HUES64 (cell line): ENCODE results near the gene KIFBP.
"Not testable (repeated sequence)": the region's sequence is repeated elsewhere in the genome, so short reads cannot be mapped to it uniquely, and the experiment has no call there.

Experiments used
- H3K27ac ChIP-seq: 2 replicates; pipeline ENCODE4 v1.7.0; 2013; ENCODE audit warnings: low read depth, low read length, inconsistent platforms
- H3K27me3 ChIP-seq: 2 replicates; pipeline ENCODE4 v1.6.1; 2013; ENCODE audit warnings: mild to moderate bottlenecking, low read length; ENCODE audit not compliant: insufficient read depth
- H3K36me3 ChIP-seq: 2 replicates; pipeline ENCODE4 v1.6.1; 2013; ENCODE audit warnings: mild to moderate bottlenecking, low read length; ENCODE audit not compliant: insufficient read depth
- H3K4me1 ChIP-seq: 2 replicates; pipeline ENCODE4 v1.6.1; 2013; ENCODE audit warnings: mild to moderate bottlenecking, low read length, moderate library complexity; ENCODE audit not compliant: insufficient read depth
- H3K4me3 ChIP-seq: 2 replicates; pipeline ENCODE4 v1.5.1; 2013; ENCODE audit warnings: mild to moderate bottlenecking, low read length, moderate library complexity
- H3K9ac ChIP-seq: 2 replicates; pipeline ENCODE4 v1.6.1; 2013; ENCODE audit warnings: mild to moderate bottlenecking, low read depth, low read length
- H3K9me3 ChIP-seq: 2 replicates; pipeline ENCODE4 v1.6.1; 2013; ENCODE audit warnings: low read depth, low read length; ENCODE audit not compliant: insufficient read depth
- WGBS: fragments of 150-250, 120-280 bp; methylation state at CpG from one replicate; pipeline ENCODE4 v1.1.7; 2013; ENCODE audit warnings: missing lambda C conversion rate; 5-methylcytosine and 5-hydroxymethylcytosine counted together

Gene KIFBP

DNA sequence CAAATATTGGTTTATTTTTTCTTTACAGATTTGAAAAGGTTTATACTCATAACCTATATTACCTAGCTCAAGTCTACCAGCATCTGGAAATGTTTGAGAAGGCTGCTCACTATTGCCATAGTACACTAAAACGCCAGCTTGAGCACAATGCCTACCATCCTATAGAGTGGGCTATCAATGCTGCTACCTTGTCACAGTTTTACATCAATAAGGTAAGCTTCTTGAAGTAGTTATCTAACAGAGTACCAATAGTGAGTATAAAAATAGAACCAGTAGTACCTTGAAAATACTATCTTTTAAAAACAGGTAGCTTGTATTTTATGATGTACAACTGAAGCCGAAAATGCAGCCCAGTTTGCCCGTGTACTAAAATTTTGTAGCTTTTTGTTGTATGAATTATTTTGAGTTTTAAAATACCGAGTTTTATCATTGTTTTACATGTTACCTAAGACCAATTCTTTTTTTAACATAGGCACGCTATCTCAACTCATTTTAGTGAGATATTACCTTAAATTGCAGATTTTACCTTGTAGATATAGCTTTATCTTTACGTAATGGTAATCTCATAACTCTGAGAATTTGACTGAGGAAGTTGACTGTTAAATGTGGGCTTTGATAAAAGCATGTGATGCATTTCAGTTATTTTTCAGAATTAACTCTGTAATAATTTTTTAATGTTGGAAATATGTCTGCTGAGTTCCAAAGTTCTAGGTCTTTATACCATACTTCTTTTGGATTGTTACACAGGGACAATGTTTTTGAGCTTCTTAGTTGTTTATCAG, 17.3 kb downstream of the KIFBP start:
- H3K9ac ChIP-seq = no peak overlapping the region
- peaks cover 80% of the 10 kb centered on the region for H3K36me3 ChIP-seq
- H3K4me1 ChIP-seq = no peaks in the 10 kb centered on the region
- H3K27me3 ChIP-seq = no peaks in the 10 kb centered on the region
- H3K4me3 ChIP-seq = no peak overlapping the region
- H3K9me3 ChIP-seq = no peaks in the 10 kb centered on the region
- 100% methylated on average over 4 of the region's 6 CpGs for WGBS
- H3K27ac ChIP-seq = no peak overlapping the region

DNA sequence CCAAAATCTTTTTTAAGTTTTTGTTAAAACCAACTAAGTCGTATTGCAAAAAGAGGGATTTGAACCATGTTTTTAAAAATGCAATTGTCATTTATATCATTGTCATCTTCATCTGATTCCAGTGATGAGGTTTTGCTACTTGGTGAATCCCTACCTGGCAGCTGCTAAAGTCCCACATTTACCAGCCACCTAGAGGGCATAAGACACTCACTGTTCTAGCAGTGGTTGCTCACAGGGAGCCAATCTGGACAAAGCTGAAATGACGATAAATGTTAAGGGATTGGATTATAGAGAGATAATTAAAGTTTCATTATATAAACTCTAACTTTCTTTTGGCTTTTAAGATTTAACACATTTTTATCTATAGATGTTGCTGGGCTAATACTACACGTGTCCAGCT, 18.7 kb downstream of the KIFBP start:
- no peaks in the 10 kb centered on the region for H3K4me1 ChIP-seq

DNA sequence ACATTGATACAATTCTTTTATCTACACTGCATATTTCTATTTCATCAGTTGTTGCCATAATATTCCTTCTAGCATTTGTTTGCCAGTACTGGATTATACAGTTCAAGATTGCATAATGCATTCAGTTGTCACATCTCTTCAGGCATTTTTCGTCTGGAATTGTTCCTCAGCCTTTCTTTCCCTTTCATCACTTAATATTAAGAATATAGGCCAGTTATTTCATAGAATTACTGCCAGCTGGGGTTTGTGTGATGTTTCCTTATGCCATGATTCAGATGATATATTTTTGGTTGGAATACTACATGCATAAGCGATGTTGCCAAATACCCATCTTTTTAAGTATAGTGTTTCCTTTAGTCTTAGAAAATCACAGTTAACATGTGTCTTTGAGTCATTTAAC, 20.8 kb downstream of the KIFBP start:
- no peaks in the 10 kb centered on the region for H3K27me3 ChIP-seq
- no peaks in the 10 kb centered on the region for H3K4me1 ChIP-seq
- H3K27ac ChIP-seq = no peak overlapping the region
- H3K4me3 ChIP-seq = no peak overlapping the region
- H3K9me3 ChIP-seq = no peaks in the 10 kb centered on the region
- WGBS = 88% methylated on average over 1 of the region's 2 CpGs
- H3K36me3 ChIP-seq = peaks cover 89% of the 10 kb centered on the region
- H3K9ac ChIP-seq = no peak overlapping the region

More for the DNA sequence above, 18.7 kb downstream of the KIFBP start:
- WGBS = 100% methylated on average over 1 of the region's 3 CpGs
- Histone ChIP-seq H3K4me3 (no peak overlapping the region), H3K27ac (no peak overlapping the region), H3K36me3 (peaks cover 84% of the 10 kb centered on the region), H3K9ac (no peak overlapping the region), H3K27me3 (no peaks in the 10 kb centered on the region), H3K9me3 (no peaks in the 10 kb centered on the region)

- no CpG with 5 or more reads among the region's 1 CpG for WGBS
- H3K36me3 ChIP-seq = peaks cover 91% of the 10 kb centered on the region
- no peak overlapping the region for H3K27ac ChIP-seq
Observed at GRCh38 chr10:69010151-69010640, 21.6 kb downstream of the KIFBP start.

GRCh38 chr10:69012778-69013177, 24.2 kb downstream of the KIFBP start:
- not testable (repeated sequence) for H3K9me3 ChIP-seq, H3K4me3 ChIP-seq, H3K27ac ChIP-seq, H3K4me1 ChIP-seq, H3K27me3 ChIP-seq, H3K9ac ChIP-seq
- peaks cover 84% of the 10 kb centered on the region for H3K36me3 ChIP-seq
- WGBS = 93% methylated on average over 2 of the region's 2 CpGs

More at GRCh38 chr10:69010151-69010640, 21.6 kb downstream of the KIFBP start:
- Histone ChIP-seq H3K4me1 (no peaks in the 10 kb centered on the region), H3K4me3 (no peak overlapping the region), H3K27me3 (no peaks in the 10 kb centered on the region), H3K9me3 (no peaks in the 10 kb centered on the region), H3K9ac (no peak overlapping the region)

GRCh38 chr10:69014171-69014570, 25.6 kb downstream of the KIFBP start:
- Histone ChIP-seq H3K27ac (no peak overlapping the region), H3K4me1 (no peaks in the 10 kb centered on the region), H3K9ac (no peak overlapping the region), H3K4me3 (no peak overlapping the region), H3K9me3 (no peaks in the 10 kb centered on the region), H3K27me3 (no peaks in the 10 kb centered on the region), H3K36me3 (peaks cover 72% of the 10 kb centered on the region)
- WGBS = 96% methylated on average over 1 of the region's 1 CpG

DNA sequence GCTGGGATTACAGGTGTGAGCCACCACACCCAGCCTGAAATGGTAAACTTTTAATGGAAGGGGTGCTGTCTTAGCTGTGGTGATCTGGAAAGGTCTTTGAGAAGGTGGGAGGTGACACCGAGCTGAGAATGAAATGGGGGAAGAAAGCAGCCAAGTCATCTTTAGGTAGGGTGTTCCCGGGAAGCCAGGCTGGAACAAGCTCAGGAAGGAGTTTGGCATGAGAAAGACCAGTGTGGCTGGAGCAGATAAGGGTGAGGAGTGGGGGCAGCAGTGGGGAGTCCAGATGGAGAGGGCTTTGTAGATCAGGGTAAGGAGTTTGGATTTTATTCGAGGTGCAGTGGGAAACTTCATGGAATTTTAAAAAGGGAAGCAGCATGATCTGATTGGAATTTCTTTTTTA, 30.0 kb downstream of the KIFBP start:
- Histone ChIP-seq H3K9ac (no peak overlapping the region), H3K27ac (no peak overlapping the region), H3K36me3 (peaks cover 30% of the 10 kb centered on the region), H3K27me3 (no peaks in the 10 kb centered on the region), H3K4me1 (no peaks in the 10 kb centered on the region), H3K9me3 (no peaks in the 10 kb centered on the region), H3K4me3 (no peak overlapping the region)
- 90% methylated on average over 3 of the region's 3 CpGs for WGBS

- Histone ChIP-seq H3K36me3 (no peaks in the 10 kb centered on the region), H3K9me3 (no peaks in the 10 kb centered on the region), H3K27me3 (no peaks in the 10 kb centered on the region), H3K9ac (no peak overlapping the region), H3K27ac (no peak overlapping the region), H3K4me3 (no peak overlapping the region), H3K4me1 (no peaks in the 10 kb centered on the region)
- WGBS = 95% methylated on average over 19 of the region's 19 CpGs
Observed at GRCh38 chr10:69022611-69023010, 34.0 kb downstream of the KIFBP start.

GRCh38 chr10:69025370-69025896, 36.8 kb downstream of the KIFBP start:
- Histone ChIP-seq H3K4me1 (no peaks in the 10 kb centered on the region), H3K9me3 (peaks cover 12% of the 10 kb centered on the region), H3K4me3 (no peak overlapping the region), H3K27ac (no peak overlapping the region), H3K36me3 (no peaks in the 10 kb centered on the region), H3K9ac (no peak overlapping the region), H3K27me3 (no peaks in the 10 kb centered on the region)
- 88% methylated on average over 4 of the region's 4 CpGs for WGBS

GRCh38 chr10:69033256-69033655, 44.7 kb downstream of the KIFBP start:
- H3K36me3 ChIP-seq = no peaks in the 10 kb centered on the region
- H3K9me3 ChIP-seq = peaks cover 18% of the 10 kb centered on the region
- no peak overlapping the region for H3K9ac ChIP-seq
- no peak overlapping the region for H3K27ac ChIP-seq
- no peak overlapping the region for H3K4me3 ChIP-seq
- WGBS = 97% methylated on average over 2 of the region's 4 CpGs
- H3K4me1 ChIP-seq = no peaks in the 10 kb centered on the region
- H3K27me3 ChIP-seq = no peaks in the 10 kb centered on the region

- Histone ChIP-seq H3K36me3 (no peaks in the 10 kb centered on the region), H3K27ac (no peak overlapping the region), H3K4me3 (no peak overlapping the region), H3K27me3 (no peaks in the 10 kb centered on the region), H3K4me1 (no peaks in the 10 kb centered on the region), H3K9ac (no peak overlapping the region), H3K9me3 (no peaks in the 10 kb centered on the region)
- 96% methylated on average over 1 of the region's 1 CpG for WGBS
Observed at GRCh38 chr10:69037489-69037888, 48.9 kb downstream of the KIFBP start.
